ENCODE measurements around the gene LGR5. TPM values are rescaled to one million over a fixed set of nuclear protein-coding genes. Genes with fewer than 3 reads are reported as not detected.

Gene LGR5
- polyA plus RNA-seq, 1 donor (not counting 4 experiments of a cell fraction or from before 2014, with no cell fraction given): 0.05 TPM

DNA sequence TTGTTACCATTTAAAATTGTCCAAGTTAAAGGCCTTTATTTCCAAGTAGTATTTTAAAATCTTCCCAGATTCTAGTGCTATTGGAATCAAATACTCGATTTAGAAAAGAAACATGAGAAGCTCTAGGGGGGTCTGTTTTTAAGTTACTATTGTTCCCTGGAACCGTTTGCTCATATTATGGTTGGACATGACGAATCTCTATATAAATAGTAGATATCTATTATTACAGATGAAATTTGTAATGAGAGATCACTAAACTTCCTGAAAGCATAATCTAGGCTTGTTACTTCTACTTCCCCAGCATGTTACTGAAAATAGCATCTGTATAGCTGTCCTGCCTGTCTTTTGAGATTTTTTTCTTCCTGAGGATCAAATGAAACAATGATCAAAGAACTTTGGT, 70.1 kb downstream of the LGR5 start:
- no peak for DNase-seq (ENCODE audit: low read depth, low spot score)
- no peaks in the 10 kb centered on the region for H3K79me2 ChIP-seq (ENCODE audit: control insufficient read depth, insufficient read depth, low read length)
- no peak overlapping the region for H3K4me2 ChIP-seq (ENCODE audit: control insufficient read depth, extremely low read depth, insufficient read depth, low read depth, low read length)
- no peaks in the 10 kb centered on the region for H4K20me1 ChIP-seq (ENCODE audit: control insufficient read depth, extremely low read depth, insufficient read depth, low read length)
- H2AFZ ChIP-seq (ENCODE audit: control insufficient read depth, low read length): no peak overlapping the region
- no peak for TF ChIP-seq EZH2 (IDR thresholded peaks at IDR 0.05; ENCODE audit: low read length)
- TF ChIP-seq CTCF (optimal IDR thresholded peaks at IDR 0.05 in 1 of 3, IDR thresholded peaks at IDR 0.05 in 1 of 3, conservative IDR thresholded peaks at IDR 0.05 in 1 of 3; ENCODE audit: extremely low read depth in 1 of 3, insufficient read depth in 2 of 3, low read length in 3 of 3): no peak
- dilution Hi-C loops (cut with MboI; ENCODE audit: extremely low pct_ligation_motif_present, low sequenced_read_pairs): no loop called here
- H3K4me3 ChIP-seq (ENCODE audit: control insufficient read depth in 2 of 3, extremely low read depth in 1 of 3, insufficient read depth in 2 of 3, low read depth in 1 of 3, low read length in 3 of 3): no peak overlapping the region
- no peaks in the 10 kb centered on the region for H3K9me3 ChIP-seq (ENCODE audit: control insufficient read depth, low read depth, low read length)
- H3K27me3 ChIP-seq (ENCODE audit: control insufficient read depth, extremely low read depth, insufficient read depth, low read length): no peaks in the 10 kb centered on the region
- no peak overlapping the region for H3K27ac ChIP-seq (ENCODE audit: control insufficient read depth, insufficient read depth, low read length)
- no peak overlapping the region for H3K9ac ChIP-seq (ENCODE audit: control insufficient read depth, extremely low read depth, insufficient read depth, low read length)
- no peaks in the 10 kb centered on the region for H3K36me3 ChIP-seq (ENCODE audit: control insufficient read depth in 2 of 2, extremely low read depth in 1 of 2, insufficient read depth in 2 of 2, low read length in 2 of 2)
- no peaks in the 10 kb centered on the region for H3K9me1 ChIP-seq (ENCODE audit: control insufficient read depth, extremely low read depth, insufficient read depth, low read length)
- H3K4me1 ChIP-seq (ENCODE audit: control insufficient read depth, extremely low read depth, insufficient read depth, low read length): no peaks in the 10 kb centered on the region
- no peak for FAIRE-seq

DNA sequence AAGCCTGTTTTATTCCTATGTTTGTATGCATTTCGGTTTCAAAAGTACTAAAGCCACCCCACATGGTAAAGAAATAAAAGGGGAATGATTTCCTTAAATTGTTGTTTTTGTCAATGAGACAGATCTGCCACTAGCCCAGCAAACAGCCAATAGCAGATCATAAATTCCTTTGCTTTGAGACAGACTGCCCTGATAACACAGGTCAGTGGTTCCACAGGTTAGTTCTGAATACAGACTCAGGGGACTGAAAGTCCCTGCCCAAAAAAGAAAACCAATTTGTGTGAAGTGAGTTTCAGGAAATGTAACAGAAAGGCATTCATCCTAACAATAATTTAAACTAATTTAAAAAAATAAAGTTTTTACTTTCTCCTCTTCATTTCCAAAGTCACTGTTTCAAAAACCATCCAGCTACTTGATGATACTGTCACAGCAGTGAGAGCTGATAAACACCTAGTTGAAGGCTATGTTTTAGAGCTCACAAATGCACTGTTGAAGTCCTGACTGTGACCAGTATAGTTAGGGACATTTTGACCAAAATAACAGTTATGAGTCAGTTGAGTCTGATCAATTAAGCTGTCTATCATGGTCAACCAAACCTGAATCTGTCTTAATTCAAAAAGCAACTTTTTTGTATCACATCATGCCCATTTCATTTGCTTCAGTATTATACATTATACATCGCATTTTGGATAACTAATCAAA, 77.7 kb downstream of the LGR5 start:
- H3K27ac ChIP-seq (ENCODE audit: control insufficient read depth, insufficient read depth, low read length): no peak overlapping the region
- no peaks in the 10 kb centered on the region for H3K79me2 ChIP-seq (ENCODE audit: control insufficient read depth, insufficient read depth, low read length)
- FAIRE-seq (no peak), DNase-seq (ENCODE audit: low read depth, low spot score) (no peak)
- dilution Hi-C loops (cut with MboI; ENCODE audit: extremely low pct_ligation_motif_present, low sequenced_read_pairs): no loop called here
- no peak overlapping the region for H2AFZ ChIP-seq (ENCODE audit: control insufficient read depth, low read length)
- H4K20me1 ChIP-seq (ENCODE audit: control insufficient read depth, extremely low read depth, insufficient read depth, low read length): no peaks in the 10 kb centered on the region
- no peak overlapping the region for H3K4me2 ChIP-seq (ENCODE audit: control insufficient read depth, extremely low read depth, insufficient read depth, low read depth, low read length)
- TF ChIP-seq CTCF (optimal IDR thresholded peaks at IDR 0.05 in 1 of 3, IDR thresholded peaks at IDR 0.05 in 1 of 3, conservative IDR thresholded peaks at IDR 0.05 in 1 of 3; ENCODE audit: extremely low read depth in 1 of 3, insufficient read depth in 2 of 3, low read length in 3 of 3) (no peak), EZH2 (IDR thresholded peaks at IDR 0.05; ENCODE audit: low read length) (no peak)
- no peaks in the 10 kb centered on the region for H3K36me3 ChIP-seq (ENCODE audit: control insufficient read depth in 2 of 2, extremely low read depth in 1 of 2, insufficient read depth in 2 of 2, low read length in 2 of 2)
- no peak overlapping the region for H3K9ac ChIP-seq (ENCODE audit: control insufficient read depth, extremely low read depth, insufficient read depth, low read length)
- H3K27me3 ChIP-seq (ENCODE audit: control insufficient read depth, extremely low read depth, insufficient read depth, low read length): no peaks in the 10 kb centered on the region
- H3K4me1 ChIP-seq (ENCODE audit: control insufficient read depth, extremely low read depth, insufficient read depth, low read length): no peaks in the 10 kb centered on the region
- no peaks in the 10 kb centered on the region for H3K9me1 ChIP-seq (ENCODE audit: control insufficient read depth, extremely low read depth, insufficient read depth, low read length)
- H3K9me3 ChIP-seq (ENCODE audit: control insufficient read depth, low read depth, low read length): no peaks in the 10 kb centered on the region
- no peak overlapping the region for H3K4me3 ChIP-seq (ENCODE audit: control insufficient read depth in 2 of 3, extremely low read depth in 1 of 3, insufficient read depth in 2 of 3, low read depth in 1 of 3, low read length in 3 of 3)
